Measurements from ENCODE around the gene TRPM8. TPM values are rescaled to one million over a fixed set of nuclear protein-coding genes. Genes with fewer than 3 reads are reported as not detected.

The TRPM8 gene
- total and polyA plus RNA-seq, 2 donors (not counting 1 experiment from before 2014, with no cell fraction given): 0.49 to 0.99 TPM

GRCh38 chr2:234020332-234020731, 103.2 kb downstream of the TRPM8 start:
- H4K20me1 ChIP-seq (ENCODE audit: control insufficient read depth, extremely low read depth, insufficient read depth, low read length): no peaks in the 10 kb centered on the region
- H3K36me3 ChIP-seq (ENCODE audit: control insufficient read depth, insufficient read depth, low read length): no peaks in the 10 kb centered on the region
- no peak overlapping the region for H2AFZ ChIP-seq (ENCODE audit: low read length)
- H3K9me3 ChIP-seq (ENCODE audit: control insufficient read depth, insufficient read depth, low read depth, low read length): no peaks in the 10 kb centered on the region
- DNase-seq (ENCODE audit: low read depth in 2 of 2): no peak
- H3K4me3 ChIP-seq (replicated peaks in 1 of 4; ENCODE audit: control extremely low read depth in 1 of 4, insufficient read depth in 1 of 4, low read depth in 3 of 4, low read length in 4 of 4): no peak overlapping the region
- peaks cover 3% of the 10 kb centered on the region for H3K27me3 ChIP-seq (ENCODE audit: control insufficient read depth, insufficient read depth, low read length)
- no peaks in the 10 kb centered on the region for H3K79me2 ChIP-seq (ENCODE audit: control insufficient read depth, insufficient read depth, low read length)
- H3K4me2 ChIP-seq (ENCODE audit: extremely low read depth, insufficient read depth, low read length): no peak overlapping the region
- peaks cover 2% of the 10 kb centered on the region for H3K4me1 ChIP-seq (ENCODE audit: control insufficient read depth, extremely low read depth, insufficient read depth, low read length)
- H3K9ac ChIP-seq (ENCODE audit: insufficient read depth, low read length): no peak overlapping the region
- TF ChIP-seq CTCF (conservative IDR thresholded peaks at IDR 0.05 in 1 of 2, IDR thresholded peaks at IDR 0.05 in 1 of 2; ENCODE audit: low read depth in 1 of 2, low read length in 2 of 2): no peak
- no peak for TF ChIP-seq EZH2 (IDR thresholded peaks at IDR 0.05; ENCODE audit: low read length, missing control alignments)
- H3K27ac ChIP-seq (ENCODE audit: insufficient read depth, low read length): no peak overlapping the region

GRCh38 chr2:234022424-234022823, 105.3 kb downstream of the TRPM8 start:
- no peak for TF ChIP-seq EZH2 (IDR thresholded peaks at IDR 0.05; ENCODE audit: low read length, missing control alignments)
- TF ChIP-seq CTCF (conservative IDR thresholded peaks at IDR 0.05 in 1 of 2, IDR thresholded peaks at IDR 0.05 in 1 of 2; ENCODE audit: low read depth in 1 of 2, low read length in 2 of 2): no peak
- Histone ChIP-seq H4K20me1 (ENCODE audit: control insufficient read depth, extremely low read depth, insufficient read depth, low read length) (no peaks in the 10 kb centered on the region), H3K79me2 (ENCODE audit: control insufficient read depth, insufficient read depth, low read length) (no peaks in the 10 kb centered on the region), H3K4me2 (ENCODE audit: extremely low read depth, insufficient read depth, low read length) (no peak overlapping the region), H3K36me3 (ENCODE audit: control insufficient read depth, insufficient read depth, low read length) (no peaks in the 10 kb centered on the region), H3K27me3 (ENCODE audit: control insufficient read depth, insufficient read depth, low read length) (no peaks in the 10 kb centered on the region), H3K4me1 (ENCODE audit: control insufficient read depth, extremely low read depth, insufficient read depth, low read length) (peaks cover 2% of the 10 kb centered on the region), H3K4me3 (replicated peaks in 1 of 4; ENCODE audit: control extremely low read depth in 1 of 4, insufficient read depth in 1 of 4, low read depth in 3 of 4, low read length in 4 of 4) (no peak overlapping the region), H3K27ac (ENCODE audit: insufficient read depth, low read length) (no peak overlapping the region), H3K9ac (ENCODE audit: insufficient read depth, low read length) (no peak overlapping the region), H2AFZ (ENCODE audit: low read length) (no peak overlapping the region), H3K9me3 (ENCODE audit: control insufficient read depth, insufficient read depth, low read depth, low read length) (no peaks in the 10 kb centered on the region)
- peak in 1 of 2 donors; percentile 26 for DNase-seq (ENCODE audit: low read depth in 2 of 2)

GRCh38 chr2:234024304-234024703, 107.1 kb downstream of the TRPM8 start:
- no peak overlapping the region for H2AFZ ChIP-seq (ENCODE audit: low read length)
- no peak overlapping the region for H3K9ac ChIP-seq (ENCODE audit: insufficient read depth, low read length)
- no peaks in the 10 kb centered on the region for H3K9me3 ChIP-seq (ENCODE audit: control insufficient read depth, insufficient read depth, low read depth, low read length)
- no peaks in the 10 kb centered on the region for H4K20me1 ChIP-seq (ENCODE audit: control insufficient read depth, extremely low read depth, insufficient read depth, low read length)
- TF ChIP-seq EZH2 (IDR thresholded peaks at IDR 0.05; ENCODE audit: low read length, missing control alignments): no peak
- no peak for TF ChIP-seq CTCF (conservative IDR thresholded peaks at IDR 0.05 in 1 of 2, IDR thresholded peaks at IDR 0.05 in 1 of 2; ENCODE audit: low read depth in 1 of 2, low read length in 2 of 2)
- H3K4me1 ChIP-seq (ENCODE audit: control insufficient read depth, extremely low read depth, insufficient read depth, low read length): peaks cover 2% of the 10 kb centered on the region
- no peaks in the 10 kb centered on the region for H3K27me3 ChIP-seq (ENCODE audit: control insufficient read depth, insufficient read depth, low read length)
- no peaks in the 10 kb centered on the region for H3K79me2 ChIP-seq (ENCODE audit: control insufficient read depth, insufficient read depth, low read length)
- no peak overlapping the region for H3K4me2 ChIP-seq (ENCODE audit: extremely low read depth, insufficient read depth, low read length)
- DNase-seq (ENCODE audit: low read depth in 2 of 2): no peak
- H3K27ac ChIP-seq (ENCODE audit: insufficient read depth, low read length): no peak overlapping the region
- H3K36me3 ChIP-seq (ENCODE audit: control insufficient read depth, insufficient read depth, low read length): no peaks in the 10 kb centered on the region
- H3K4me3 ChIP-seq (replicated peaks in 1 of 4; ENCODE audit: control extremely low read depth in 1 of 4, insufficient read depth in 1 of 4, low read depth in 3 of 4, low read length in 4 of 4): no peak overlapping the region
